T47D (cell line): ENCODE data around the gene GNAI2.
"Not testable (repeated sequence)": the region's sequence is repeated elsewhere in the genome, so short reads cannot be mapped to it uniquely, and the experiment has no call there.

Experiments used
- DNase-seq, 2 experiments: peaks; one replicate each; pipeline versions ENCODE4 v3.0.0 to v3.0.0-alpha.2; 2011 to 2012; ENCODE audit warnings: low read depth in 1 of 2, low spot score in 1 of 2
- JUND ChIP-seq: IDR thresholded peaks from 2 replicates; pipeline ENCODE4 v1.6.1; 2012; ENCODE audit warnings: low read depth
- in situ Hi-C: cut with HindIII; loops from 2 replicates; pipeline ENCODE4 v1.10.0; 2016; ENCODE audit warnings: low sequenced_read_pairs, low pct_unique_long_range_greater_than_20kb

Gene GNAI2

GRCh38 chr3:50268276-50268675 lies 32.3 kb downstream of the GNAI2 start:
- in situ Hi-C loops: no loop called here

DNA sequence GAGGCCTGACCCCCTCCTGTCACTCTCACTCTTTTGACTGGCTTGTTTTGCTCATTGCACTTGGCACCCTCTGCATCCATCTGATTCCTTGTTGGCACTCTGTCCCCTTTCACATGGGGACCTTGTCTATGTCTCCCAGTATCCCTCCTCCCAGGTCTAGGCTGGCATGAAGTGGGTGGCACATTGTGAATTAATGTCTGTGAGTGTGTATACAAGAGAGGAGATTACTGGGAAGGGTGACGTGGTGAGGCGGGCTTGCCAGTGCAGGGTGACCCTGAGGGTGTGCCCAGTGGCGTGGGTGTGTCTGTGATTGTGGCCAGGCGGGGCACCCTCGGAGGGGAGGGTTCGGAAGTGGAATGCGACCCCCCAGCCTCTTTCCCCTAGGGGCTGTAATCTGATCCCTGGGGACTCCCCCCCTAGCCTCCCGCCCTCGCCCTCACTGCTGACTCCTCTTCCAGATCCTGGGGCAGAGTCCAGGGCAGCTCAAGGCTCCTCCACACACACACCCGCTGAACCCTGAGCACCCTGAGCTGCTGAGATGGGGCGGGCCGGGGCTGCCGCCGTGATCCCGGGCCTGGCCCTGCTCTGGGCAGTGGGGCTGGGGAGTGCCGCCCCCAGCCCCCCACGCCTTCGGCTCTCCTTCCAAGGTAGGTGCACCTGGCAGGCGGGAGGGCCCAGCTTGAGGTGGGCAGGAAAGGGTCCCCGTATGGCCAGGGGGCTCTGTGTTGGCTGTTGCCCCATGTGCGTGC lies 32.9 kb downstream of the GNAI2 start, which contains the start of gene SEMA3B:
Gene SEMA3B, plus strand, starts transcription at position 445 of the 749 bp plus-strand sequence. Its CDS starts 94 bp downstream, at position 539.
- in situ Hi-C loops: no loop called here

More at GRCh38 chr3:50268276-50268675, 32.3 kb downstream of the GNAI2 start:
- no peak for DNase-seq
- no peak for TF ChIP-seq JUND

GRCh38 chr3:50269460-50269859 lies 33.5 kb downstream of the GNAI2 start:
- in situ Hi-C loops: no loop called here
- no peak for TF ChIP-seq JUND
- DNase-seq: no peak

More for the DNA sequence above, 32.9 kb downstream of the GNAI2 start, which contains the start of gene SEMA3B:
- no peak for TF ChIP-seq JUND
- peak in 1 of 2 experiments; percentile 48 for DNase-seq

GRCh38 chr3:50269977-50270413 lies 34.0 kb downstream of the GNAI2 start:
- DNase-seq: no peak
- TF ChIP-seq JUND: no peak
- in situ Hi-C loops: no loop called here

DNA sequence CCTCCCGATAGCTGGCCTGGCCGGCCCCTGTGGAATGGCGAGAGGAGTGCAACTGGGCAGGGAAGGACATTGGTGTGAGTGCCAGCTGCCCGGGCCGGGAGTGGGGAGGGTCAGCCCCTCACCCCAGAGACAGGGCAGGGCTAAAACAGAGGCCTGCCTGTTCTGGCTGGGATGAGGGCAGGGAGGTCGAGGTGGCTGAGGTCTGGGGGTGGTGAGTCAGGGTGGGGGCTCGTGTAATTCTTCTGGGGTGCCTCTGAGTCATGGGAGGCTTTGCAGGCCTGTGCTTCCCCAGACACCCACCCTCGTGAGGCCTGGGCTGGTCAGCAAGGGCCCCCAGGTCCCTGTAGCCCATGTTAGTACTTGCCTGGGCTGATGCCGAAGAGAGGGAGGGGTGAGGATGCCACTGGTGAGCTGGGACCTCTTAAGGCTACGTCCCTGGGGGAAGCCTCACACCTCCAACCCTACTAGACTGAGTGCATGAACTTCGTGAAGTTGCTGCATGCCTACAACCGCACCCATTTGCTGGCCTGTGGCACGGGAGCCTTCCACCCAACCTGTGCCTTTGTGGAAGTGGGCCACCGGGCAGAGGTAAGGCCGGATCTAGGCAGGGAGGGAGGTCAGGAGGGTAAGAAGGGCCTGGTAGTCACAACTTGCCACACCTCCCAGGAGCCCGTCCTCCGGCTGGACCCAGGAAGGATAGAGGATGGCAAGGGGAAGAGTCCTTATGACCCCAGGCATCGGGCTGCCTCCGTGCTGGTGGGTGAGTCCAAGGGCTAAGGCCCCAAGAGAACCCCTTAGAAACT lies 34.6 kb downstream of the GNAI2 start:
- TF ChIP-seq JUND: no peak
- DNase-seq: no peak
- in situ Hi-C loops: no loop called here

DNA sequence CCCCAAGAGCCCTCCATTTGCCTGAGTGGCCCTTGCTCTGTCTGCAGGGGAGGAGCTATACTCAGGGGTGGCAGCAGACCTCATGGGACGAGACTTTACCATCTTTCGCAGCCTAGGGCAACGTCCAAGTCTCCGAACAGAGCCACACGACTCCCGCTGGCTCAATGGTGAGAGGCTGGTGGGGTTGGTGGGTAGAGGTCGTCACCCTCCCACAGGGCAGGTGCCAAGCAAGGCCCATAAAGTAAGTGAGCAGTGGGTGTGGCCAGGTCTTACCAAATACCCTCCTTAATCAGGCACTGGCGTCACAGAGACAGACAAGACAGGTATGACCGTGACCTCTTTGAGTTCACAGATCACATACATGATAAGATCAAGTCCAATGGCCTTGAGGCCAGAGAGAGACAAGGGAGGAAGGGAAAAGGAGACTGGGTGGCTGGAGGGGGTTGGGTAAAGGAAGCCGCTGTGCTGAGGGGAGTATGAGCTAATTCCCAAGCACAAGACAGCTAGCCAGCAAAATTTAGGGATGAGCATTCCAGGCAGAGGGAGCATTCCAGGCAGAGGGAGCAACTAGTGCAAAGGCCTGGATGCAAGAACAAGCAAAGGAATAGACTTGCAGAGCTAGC lies 35.4 kb downstream of the GNAI2 start:
- in situ Hi-C loops: no loop called here
- peak in 1 of 2 experiments; percentile 35 for DNase-seq
- no peak for TF ChIP-seq JUND

DNA sequence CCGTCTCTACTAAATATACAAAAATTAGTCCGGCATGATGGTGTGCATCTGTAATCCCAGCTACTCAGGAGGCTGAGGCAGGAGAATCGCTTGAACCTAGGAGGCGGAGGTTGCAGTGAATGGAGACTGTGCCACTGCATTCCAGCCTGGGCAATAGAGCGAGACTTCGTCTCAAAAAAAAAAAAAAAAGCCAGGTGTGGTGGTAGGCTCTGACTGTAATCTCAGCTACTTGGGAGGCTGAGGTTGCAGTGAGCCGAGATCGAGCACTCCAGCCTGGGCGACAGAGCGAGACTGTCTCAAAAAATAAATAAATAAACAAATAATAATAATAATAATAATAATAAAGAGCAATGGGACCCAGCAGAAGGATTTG lies 36.5 kb downstream of the GNAI2 start:
- in situ Hi-C loops, DNase-seq: not testable (repeated sequence)

DNA sequence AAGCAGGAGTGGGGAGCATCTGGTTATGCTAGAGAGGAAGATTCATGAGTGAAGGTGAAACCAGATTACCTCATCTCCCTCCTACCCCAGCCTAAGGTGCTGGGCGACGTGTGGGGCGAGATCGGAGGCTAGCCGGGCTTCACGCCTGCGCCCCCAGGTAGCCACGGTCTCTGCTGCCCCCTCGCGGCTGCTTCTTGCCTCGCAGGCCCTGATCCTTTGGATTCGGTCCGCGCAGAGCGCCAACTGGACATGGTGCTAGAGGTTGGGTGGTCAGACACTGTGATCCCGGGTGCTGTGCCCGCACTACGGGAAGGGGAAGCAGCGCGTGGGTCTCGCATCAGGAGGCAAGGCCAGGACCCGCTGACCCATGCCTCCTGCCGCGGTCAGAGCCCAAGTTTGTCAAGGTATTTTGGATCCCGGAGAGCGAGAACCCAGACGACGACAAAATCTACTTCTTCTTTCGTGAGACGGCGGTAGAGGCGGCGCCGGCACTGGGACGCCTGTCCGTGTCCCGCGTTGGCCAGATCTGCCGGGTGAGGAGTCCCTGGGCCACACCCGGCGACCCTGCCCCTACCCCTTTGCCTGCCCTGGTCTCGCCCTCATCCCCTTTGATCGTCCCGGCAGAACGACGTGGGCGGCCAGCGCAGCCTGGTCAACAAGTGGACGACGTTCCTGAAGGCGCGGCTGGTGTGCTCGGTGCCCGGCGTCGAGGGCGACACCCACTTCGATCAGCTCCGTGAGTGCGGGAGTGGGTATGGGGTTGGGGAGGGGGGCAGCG lies 37.1 kb downstream of the GNAI2 start:
- in situ Hi-C loops: no loop called here
- TF ChIP-seq JUND: no peak
- peak; percentile 83 to 93 for DNase-seq

- in situ Hi-C loops: no loop called here
- TF ChIP-seq JUND: no peak
- DNase-seq: no peak
Observed at GRCh38 chr3:50273689-50274065, 37.7 kb downstream of the GNAI2 start.

DNA sequence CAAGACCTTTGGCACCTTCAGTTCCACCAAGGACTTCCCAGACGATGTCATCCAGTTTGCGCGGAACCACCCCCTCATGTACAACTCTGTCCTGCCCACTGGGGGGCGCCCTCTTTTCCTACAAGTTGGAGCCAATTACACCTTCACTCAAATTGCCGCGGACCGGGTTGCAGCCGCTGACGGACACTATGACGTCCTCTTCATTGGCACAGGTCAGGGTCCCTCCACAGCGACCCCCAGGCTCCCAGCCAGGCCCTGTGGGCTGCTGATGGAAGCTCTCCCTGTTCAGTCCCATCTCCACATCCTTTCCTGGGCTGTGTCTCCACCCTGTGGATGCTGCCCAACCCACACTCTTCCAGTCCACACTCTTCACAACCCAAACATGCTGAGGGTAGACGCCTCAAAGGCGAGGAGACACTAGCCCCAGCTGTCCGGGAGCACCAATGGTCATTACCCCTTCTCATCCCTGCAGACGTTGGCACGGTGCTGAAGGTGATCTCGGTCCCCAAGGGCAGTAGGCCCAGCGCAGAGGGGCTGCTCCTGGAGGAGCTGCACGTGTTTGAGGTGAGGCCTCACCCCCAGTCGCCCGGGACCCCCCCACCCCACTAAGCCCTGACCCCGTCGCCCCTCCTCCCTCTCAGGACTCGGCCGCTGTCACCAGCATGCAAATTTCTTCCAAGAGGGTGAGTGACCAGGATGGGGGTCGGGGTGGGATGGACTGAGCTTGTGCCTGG lies 38.5 kb downstream of the GNAI2 start:
- no peak for TF ChIP-seq JUND
- in situ Hi-C loops: no loop called here
- DNase-seq: peak in 1 of 2 experiments; percentile 78

DNA sequence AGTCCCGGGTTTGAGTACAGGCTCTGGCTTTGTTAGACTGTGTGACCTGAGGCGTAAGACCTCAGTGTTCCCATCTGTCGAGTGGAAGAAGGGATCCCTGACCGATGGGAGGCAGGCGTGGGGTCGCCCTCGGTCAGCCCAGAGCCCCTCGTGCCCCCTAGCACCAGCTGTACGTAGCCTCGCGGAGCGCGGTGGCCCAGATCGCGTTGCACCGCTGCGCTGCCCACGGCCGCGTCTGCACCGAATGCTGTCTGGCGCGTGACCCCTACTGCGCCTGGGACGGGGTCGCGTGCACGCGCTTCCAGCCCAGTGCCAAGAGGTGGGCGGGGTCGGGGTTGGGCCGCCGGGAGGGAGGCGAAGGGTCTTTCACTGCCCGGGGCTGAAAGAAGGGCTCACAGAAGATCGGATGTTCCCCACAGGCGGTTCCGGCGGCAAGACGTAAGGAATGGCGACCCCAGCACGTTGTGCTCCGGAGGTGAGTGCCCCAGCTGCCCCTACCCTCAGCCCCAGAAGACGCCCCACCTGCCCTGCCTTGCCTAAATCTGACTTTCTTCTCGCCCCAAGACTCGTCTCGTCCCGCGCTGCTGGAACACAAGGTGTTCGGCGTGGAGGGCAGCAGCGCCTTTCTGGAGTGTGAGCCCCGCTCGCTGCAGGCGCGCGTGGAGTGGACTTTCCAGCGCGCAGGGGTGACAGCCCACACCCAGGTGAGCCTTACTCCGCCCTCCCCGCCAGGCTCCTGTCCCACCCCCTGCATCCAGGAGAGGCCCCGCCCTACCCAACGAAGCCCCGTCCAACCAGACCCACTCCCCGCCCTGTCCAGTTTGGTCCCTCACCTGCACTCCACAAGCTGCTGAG lies 39.4 kb downstream of the GNAI2 start:
- no peak for DNase-seq
- no peak for TF ChIP-seq JUND
- in situ Hi-C loops: no loop called here
